ENCODE measurements around the gene SYS1. TPM values are rescaled to one million over a fixed set of nuclear protein-coding genes. Genes with fewer than 3 reads are reported as not detected.
A peak's percentile ranks its signal among the peaks of the same experiment; 100 is the strongest.

The SYS1 gene
- total RNA-seq, 1 donor from 2014 or later: 41.3 TPM

DNA sequence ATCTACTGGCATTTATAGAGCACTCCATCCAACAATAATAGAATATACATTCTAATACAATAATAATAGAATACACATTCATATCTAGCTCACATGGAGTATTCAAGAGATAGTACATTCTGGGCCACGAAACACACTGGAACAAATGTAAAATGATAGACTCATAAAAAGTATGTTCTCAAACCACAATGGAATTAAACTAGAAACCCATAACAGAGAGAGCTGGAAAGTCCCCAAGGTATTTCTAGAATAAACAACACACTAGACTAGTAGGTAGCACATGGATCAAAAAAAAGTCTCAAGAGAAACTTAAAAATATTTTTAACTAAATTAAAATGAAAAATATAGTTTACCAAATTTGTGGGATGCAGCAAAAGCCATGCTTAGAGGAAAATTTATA, 24.3 kb downstream of the SYS1 start:
- no peak for DNase-seq (ENCODE audit: low spot score)

- no peak for DNase-seq (ENCODE audit: low spot score)
Observed at GRCh38 chr20:45390931-45391330, 28.0 kb downstream of the SYS1 start.

DNA sequence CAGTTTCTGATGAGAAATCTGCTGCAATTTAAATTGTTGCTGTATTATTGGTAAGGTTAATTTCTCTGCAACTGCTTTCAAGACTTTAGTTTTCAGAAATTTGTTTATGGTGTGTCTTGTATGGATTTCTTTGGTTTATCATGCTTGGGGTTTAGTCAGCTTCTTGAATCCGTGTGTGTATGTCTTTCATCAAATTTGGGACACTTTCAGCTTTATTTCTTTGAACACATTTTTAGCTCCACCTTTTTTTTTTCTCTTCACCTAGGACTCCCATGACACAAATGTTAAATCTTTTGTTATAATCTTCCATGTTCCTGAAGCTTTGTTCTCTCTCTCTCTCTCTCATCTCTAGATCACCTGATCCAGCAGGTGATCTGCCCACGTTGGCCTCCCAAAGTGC, 28.6 kb downstream of the SYS1 start:
- DNase-seq (ENCODE audit: low spot score): no peak

GRCh38 chr20:45392733-45393132, 29.8 kb downstream of the SYS1 start:
- no peak for DNase-seq (ENCODE audit: low spot score)

DNA sequence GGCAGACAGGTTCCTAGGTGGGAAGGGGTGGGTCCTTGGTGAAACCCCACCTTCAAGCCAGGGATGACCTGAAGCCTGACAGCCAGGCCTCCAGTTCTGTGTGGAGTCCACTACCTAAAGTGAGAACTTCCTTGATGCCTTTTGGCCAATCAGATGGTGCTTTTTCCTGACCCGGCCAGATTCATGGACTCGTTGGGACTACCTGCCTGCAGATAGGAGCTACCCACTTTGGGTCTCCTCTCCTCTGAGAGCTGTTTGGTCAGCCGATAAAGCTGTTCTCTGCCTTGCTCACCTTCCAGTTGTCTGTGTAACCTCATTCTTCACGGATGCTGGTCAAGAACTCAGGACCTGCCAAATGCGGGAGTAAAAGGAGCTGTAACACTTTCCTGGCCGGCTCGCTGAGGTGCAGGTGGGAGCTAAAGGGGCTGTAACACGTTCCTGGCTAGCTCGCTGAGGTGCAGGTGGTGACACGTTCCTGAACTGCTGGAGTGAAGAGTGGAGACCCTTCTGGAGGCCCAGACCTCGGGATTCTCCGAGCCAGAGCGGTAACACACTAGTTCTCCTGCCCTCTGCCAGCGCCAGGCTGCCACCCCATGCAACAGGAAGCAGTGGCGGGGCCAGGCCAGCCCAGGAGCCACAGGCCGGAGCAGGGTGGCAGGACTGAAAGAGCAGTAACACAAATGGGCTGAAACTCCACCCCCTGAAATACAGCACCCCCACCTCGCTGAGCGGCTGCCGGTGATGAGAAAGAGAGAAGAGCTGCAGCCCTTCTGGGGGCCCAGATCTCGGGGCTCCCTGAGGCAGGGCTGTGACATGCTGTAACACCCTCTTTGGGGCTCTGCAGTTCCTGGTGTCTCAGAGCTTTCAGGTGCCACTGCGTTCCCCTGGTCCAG, 31.5 kb downstream of the SYS1 start:
- DNase-seq (ENCODE audit: low spot score): no peak

- DNase-seq (ENCODE audit: low spot score): no peak
Observed at GRCh38 chr20:45395114-45395415, 32.1 kb downstream of the SYS1 start.

DNA sequence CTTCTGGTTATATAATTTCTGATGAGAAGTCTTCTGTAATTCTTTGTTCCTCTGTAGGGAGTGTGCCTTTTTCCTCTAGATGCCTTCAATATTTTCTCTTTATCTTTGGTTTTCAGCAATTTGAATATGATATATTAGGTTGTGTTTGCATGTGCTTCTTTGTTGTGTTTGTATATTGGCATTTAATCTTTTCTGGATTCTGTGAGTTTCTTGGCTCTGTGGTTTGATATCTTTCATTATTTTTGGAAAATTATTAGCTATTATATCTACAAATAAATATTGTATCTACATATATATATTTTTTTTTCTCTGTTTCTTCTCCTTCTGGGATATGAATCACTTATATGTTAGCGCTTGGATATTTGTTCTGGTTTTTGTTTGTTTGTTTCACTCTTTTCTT, 36.1 kb downstream of the SYS1 start:
- DNase-seq (ENCODE audit: low spot score): no peak

DNA sequence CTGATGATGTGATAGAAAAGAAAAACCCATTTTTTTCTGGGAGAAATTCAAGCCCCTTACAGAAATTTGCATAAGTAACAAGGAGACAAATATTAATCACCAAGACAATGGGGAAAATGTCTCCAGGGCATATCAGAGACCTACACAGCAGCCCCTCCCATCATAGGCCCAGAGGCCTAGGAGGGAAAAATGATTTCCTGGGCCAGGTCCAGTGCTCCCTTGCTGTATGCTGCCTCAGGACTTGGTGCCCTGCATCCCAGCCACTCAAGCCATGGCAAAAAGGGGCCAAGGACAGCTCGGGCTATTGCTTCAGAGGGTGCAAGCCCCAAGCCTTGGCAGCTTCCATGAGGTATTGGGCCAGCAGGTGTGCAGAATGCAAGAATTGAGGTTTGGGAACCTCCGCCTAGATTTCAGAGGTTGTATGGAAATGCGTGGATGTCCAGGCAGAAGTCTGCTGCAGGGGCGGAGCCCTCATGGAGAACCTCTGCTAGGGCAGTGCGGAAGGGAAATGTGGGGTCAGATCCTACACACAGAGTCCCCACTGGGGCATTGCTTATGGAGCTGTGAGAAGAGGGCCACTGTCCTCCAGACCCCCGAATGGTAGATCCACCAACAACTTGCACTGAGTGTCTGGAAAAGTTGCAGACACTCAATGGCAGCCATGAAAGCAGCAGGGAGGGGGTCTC, 37.5 kb downstream of the SYS1 start:
- DNase-seq (ENCODE audit: low spot score): no peak

DNA sequence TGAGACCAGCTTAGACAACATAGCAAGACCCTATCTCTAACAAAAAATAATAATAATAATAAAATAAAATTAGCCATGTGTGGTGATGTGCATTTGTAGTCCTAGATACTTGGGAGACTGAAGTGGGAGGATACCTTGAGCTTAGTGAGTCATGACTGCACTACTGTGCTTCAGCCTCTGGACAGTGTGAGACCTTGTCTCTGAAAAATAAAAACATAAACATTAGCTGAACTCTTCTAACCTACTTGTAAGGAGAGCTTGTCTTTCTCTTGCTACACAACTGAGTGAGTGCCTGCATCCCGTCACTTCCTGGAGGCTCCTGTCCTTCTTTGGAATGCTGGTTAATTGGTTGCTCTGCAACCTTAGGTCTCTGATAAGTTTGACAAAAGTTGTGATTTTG, 40.0 kb downstream of the SYS1 start:
- DNase-seq (ENCODE audit: low spot score): no peak

DNA sequence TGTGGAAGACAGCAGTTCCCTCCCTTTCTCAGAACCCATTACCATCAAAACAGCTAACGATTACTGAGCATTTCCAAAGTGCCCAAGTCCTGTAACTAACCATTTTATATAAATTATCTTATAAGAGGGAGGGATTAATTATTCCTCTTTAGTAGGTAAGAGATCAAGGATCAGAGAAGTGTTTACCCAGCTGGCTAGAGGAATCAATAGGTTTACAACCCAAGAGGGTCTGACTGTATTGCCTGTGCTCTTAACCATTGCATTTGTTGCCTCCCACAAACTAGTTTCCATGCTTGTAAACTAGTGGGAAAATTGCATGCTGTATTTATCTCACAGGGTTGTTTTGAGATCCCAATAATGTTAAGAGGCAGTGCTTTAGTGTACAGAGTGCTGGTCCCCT, 41.5 kb downstream of the SYS1 start:
- DNase-seq (ENCODE audit: low spot score): no peak

DNA sequence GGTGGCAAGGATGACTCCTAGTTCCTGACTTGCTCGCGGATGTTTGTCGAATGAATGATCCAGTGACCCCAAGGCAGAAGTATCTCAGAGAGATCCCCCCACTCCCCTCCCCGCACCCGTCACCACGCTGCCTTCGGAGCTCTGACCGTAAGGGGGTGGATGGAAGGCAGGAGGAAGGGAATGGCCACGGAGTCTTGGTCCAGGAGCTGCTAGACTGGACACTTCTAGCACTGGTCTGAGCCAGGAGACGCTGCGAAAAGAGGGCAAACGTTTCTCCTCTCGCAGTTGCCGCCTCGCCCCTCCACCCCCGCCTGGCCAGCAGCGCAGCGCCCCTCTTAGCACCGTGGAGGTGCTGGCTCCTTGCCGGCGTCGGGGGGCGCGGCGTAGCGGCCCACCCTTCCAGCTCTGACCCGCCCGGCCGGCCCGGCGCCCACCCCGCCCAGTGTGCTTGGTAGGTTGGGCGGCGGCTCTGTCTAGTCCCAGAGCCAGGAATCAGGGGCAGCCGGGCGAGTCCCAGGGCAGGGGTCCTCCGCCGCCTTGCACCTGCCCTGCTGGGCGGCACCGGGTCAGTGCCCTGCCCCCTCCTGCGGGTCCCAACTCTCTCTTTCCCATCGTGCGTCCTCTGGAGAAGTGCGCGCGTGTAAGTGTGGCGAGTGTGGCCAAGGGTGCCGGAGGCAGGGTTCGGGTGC, 42.8 kb downstream of the SYS1 start:
- DNase-seq (ENCODE audit: low spot score): no peak

GRCh38 chr20:45406260-45407066, 43.5 kb downstream of the SYS1 start:
- DNase-seq (ENCODE audit: low spot score): peak; percentile 65

- DNase-seq (ENCODE audit: low spot score): peak; percentile 20
Observed at GRCh38 chr20:45407067-45407745, 44.2 kb downstream of the SYS1 start.

GRCh38 chr20:45407783-45408645, 45.1 kb downstream of the SYS1 start, which contains the start of gene DBNDD2:
DBNDD2 (plus strand) TSS chr20:45408289; CDS start chr20:45408468, 179 bp downstream.
- no peak for DNase-seq (ENCODE audit: low spot score)

DNA sequence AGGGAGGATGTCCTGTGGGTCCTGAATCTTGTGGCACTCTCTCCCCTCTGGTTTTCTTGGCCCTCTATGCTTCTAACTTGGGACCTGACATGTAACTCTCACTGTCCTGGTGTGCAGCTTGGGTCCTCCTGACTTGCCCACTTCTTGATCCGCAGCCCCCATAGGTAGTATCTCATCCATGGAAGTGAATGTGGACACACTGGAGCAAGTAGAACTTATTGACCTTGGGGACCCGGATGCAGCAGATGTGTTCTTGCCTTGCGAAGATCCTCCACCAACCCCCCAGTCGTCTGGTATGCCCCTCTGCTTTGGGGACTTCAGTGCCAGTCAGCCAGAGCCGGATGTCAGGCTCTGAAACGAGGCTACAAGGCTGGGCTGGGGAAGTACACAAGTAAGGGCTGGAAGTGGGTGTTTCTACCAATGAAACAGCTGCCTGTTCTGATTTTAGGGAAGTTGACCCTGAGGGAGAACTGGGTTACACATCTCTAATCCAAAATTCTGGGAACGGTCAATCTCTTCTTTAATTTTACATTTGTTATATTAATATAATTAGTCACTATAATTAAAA, 45.8 kb downstream of the SYS1 start:
- DNase-seq (ENCODE audit: low spot score): no peak

DNA sequence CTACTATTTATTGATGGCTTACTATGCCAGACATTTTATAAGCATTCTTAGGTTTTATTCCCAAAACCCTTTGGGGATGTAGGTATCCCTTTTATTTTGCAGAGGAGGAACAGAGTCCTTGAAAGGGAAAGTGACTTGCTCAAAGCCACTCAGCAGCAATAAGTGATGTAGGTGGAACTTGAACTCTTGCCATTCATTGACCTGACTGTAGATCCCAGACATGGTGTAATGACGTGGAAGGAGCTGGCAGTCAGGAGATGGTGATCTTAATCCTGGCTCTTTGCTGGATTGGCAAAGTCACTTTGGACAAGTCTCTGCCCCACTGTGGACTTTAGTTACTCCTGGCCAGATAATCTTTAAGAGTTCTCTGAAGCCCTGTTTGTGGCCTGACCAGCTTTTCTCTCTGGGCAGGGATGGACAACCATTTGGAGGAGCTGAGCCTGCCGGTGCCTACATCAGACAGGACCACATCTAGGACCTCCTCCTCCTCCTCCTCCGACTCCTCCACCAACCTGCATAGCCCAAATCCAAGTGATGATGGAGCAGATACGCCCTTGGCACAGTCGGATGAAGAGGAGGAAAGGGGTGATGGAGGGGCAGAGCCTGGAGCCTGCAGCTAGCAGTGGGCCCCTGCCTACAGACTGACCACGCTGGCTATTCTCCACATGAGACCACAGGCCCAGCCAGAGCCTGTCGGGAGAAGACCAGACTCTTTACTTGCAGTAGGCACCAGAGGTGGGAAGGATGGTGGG, 46.7 kb downstream of the SYS1 start:
- DNase-seq (ENCODE audit: low spot score): no peak

GRCh38 chr20:45410887-45411286, 47.9 kb downstream of the SYS1 start:
- DNase-seq (ENCODE audit: low spot score): no peak

- DNase-seq (ENCODE audit: low spot score): no peak
Observed at GRCh38 chr20:45412653-45413052, 49.7 kb downstream of the SYS1 start.

DNA sequence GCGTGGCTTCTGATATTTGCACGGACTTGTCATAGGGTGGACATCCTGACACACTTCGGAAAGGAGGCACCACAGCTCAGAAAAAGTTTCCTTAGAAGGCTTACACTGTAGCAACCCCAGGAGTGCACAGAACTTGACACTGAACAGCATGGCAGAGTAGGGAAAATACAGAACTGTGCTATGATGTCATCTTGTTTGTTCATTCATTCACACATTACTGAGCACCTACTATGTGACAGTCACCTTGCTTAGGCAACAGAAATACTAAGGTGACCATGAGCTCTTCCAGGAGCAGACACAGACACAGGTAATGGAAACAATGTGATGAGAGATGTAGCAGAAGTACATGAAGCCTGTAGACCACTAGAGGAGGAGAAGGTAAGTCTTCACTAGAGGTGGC, 50.5 kb downstream of the SYS1 start:
- no peak for DNase-seq (ENCODE audit: low spot score)

All from mucosa of gallbladder (tissue), 1 donor.